Bronchial epithelial cell (primary cell): ENCODE results near the gene FBXL17. TPM values are rescaled to one million over a fixed set of nuclear protein-coding genes. Genes with fewer than 3 reads are reported as not detected.

ENCODE experiments used
- DNase-seq: peaks from one replicate; pipeline ENCODE4 v3.0.0-alpha.2; 2010; ENCODE audit warnings: low read depth
- FAIRE-seq: peaks from 2 replicates; lab custom pipeline; 2011; peaks lifted over from hg19 to GRCh38; lab: Jason Lieb, UNC
- H3K27me3 ChIP-seq: 2 replicates; pipeline ENCODE4 v1.5.1; 2011; ENCODE audit warnings: low read length; ENCODE audit not compliant: control insufficient read depth, insufficient read depth
- H3K36me3 ChIP-seq: 2 replicates; pipeline ENCODE4 v1.5.1; 2011; ENCODE audit warnings: low read length; ENCODE audit not compliant: control insufficient read depth, insufficient read depth
- H3K4me3 ChIP-seq: 2 replicates; pipeline ENCODE4 v1.5.1; 2011; ENCODE audit warnings: mild to moderate bottlenecking, low read depth, low read length, control low read depth
- total RNA-seq: library from RNA; depleted of rRNA; stranded (reverse); fragments of >200 nt; gene quantifications from 2 replicates; pipeline ENCODE4 v1.2.1, GENCODE V29; 2014
- TF ChIP-seq, protein P1 (sequence below): IDR thresholded peaks from 2 replicates; pipeline ENCODE4 v1.5.1; 2011; ENCODE audit warnings: mild to moderate bottlenecking, moderate library complexity, low read length, control low read depth, inconsistent platforms; ENCODE audit not compliant: insufficient read depth, severe bottlenecking

The FBXL17 gene
- total RNA-seq, 1 donor from 2014 or later = 6.6 TPM

DNA sequence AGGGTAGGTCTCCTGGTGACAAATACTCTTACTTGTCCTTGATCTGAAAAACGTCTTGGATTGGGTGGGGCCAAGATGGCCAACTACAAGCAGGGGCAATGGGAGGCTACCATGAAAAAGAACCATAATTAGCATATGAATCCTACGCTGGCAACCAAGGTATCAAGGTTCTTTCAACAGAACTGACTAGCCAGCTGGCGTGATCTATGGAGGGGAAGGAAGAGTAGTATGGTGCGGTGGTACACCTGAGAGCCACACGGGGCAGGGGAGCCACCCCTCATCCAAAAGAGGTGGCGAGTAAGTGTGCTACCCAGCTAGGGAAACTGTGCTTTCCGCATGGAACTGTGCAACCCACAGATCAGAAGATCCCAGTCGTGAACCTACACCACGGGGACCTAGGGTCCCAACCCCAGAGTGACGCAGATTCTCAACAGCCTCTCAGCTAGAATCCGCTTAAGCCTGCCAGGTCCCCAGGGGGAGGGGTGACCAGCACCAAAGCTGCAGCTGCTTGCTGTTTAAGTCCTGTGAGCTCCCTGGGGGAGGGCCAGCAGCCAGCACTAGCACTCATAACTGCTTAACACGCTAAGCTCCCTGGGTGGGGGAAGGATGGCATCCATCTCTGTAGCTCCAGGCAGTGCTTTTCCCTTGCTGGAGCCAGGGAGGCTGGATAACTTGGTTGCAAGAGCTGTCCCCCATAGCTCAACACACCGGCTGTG lies 334.8 kb downstream of the FBXL17 start:
- Histone ChIP-seq H3K36me3 (no peaks in the 10 kb centered on the region), H3K27me3 (no peaks in the 10 kb centered on the region), H3K4me3 (no peak overlapping the region)
- FAIRE-seq (no peak), DNase-seq (no peak)
- TF ChIP-seq, protein P1, sequence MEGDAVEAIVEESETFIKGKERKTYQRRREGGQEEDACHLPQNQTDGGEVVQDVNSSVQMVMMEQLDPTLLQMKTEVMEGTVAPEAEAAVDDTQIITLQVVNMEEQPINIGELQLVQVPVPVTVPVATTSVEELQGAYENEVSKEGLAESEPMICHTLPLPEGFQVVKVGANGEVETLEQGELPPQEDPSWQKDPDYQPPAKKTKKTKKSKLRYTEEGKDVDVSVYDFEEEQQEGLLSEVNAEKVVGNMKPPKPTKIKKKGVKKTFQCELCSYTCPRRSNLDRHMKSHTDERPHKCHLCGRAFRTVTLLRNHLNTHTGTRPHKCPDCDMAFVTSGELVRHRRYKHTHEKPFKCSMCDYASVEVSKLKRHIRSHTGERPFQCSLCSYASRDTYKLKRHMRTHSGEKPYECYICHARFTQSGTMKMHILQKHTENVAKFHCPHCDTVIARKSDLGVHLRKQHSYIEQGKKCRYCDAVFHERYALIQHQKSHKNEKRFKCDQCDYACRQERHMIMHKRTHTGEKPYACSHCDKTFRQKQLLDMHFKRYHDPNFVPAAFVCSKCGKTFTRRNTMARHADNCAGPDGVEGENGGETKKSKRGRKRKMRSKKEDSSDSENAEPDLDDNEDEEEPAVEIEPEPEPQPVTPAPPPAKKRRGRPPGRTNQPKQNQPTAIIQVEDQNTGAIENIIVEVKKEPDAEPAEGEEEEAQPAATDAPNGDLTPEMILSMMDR = no peak

DNA sequence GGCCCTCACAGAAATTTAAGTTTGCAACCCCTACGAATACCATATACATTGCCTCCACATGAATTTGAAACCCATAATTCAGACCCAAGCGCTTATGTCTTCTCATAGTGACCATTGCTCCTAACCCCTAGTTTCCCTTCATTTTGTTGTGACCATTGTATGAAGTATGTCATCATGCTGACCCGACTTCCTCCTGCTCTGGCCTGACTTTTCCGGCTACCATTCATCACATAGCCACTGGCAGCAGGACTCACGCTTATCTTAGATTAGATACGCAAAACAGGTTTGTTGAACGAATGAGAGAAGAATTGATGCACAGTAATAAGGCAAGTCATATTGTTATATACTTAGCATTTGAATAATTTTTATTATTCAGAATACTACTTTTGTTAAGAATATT lies 345.4 kb downstream of the FBXL17 start:
- DNase-seq (no peak), FAIRE-seq (no peak)
- H3K36me3 ChIP-seq = no peaks in the 10 kb centered on the region
- H3K27me3 ChIP-seq = no peaks in the 10 kb centered on the region
- TF ChIP-seq, protein P1 = no peak
- no peak overlapping the region for H3K4me3 ChIP-seq

DNA sequence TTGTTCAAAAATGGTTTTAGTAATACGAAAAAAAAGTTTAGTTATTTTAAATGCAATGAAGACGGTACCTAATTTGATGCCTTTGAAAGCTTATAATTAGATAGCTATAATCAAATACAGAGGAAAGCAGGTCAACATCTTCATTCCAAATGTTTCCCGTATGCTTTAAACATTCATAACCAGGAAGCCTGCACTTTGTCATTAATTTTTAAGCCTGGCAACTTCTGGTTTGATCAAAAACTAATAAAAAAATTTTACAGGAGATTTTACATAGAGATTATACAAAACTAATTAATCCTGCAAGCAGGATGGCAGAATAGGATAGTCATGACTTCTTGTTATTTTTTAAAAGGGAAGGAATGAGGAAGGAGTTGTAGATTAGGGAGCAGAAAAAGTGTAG lies 353.0 kb downstream of the FBXL17 start:
- FAIRE-seq = no peak
- H3K27me3 ChIP-seq = no peaks in the 10 kb centered on the region
- TF ChIP-seq, protein P1 = no peak
- H3K36me3 ChIP-seq = no peaks in the 10 kb centered on the region
- no peak overlapping the region for H3K4me3 ChIP-seq
- DNase-seq = no peak

DNA sequence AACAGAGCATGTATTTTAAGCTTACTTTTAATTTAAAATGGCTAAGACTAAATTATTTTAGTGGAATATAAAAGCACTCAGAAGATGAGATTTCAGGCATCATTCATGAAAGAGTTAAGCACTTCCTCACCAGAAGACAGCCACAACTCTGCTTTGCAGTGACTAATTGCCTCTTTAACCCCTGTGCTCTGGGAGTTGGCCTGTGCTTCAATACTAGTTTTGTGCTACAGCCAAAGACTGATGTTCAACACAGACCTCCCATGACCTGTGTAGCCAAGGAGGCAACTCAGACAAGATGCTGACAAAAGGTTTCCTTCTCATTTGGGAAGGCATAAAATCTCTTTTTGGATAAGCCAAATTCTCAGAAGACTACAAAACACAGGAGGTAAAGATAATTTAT lies 353.5 kb downstream of the FBXL17 start:
- TF ChIP-seq, protein P1 = no peak
- Histone ChIP-seq H3K36me3 (no peaks in the 10 kb centered on the region), H3K27me3 (no peaks in the 10 kb centered on the region), H3K4me3 (no peak overlapping the region)
- FAIRE-seq (no peak), DNase-seq (peak; percentile 1)

DNA sequence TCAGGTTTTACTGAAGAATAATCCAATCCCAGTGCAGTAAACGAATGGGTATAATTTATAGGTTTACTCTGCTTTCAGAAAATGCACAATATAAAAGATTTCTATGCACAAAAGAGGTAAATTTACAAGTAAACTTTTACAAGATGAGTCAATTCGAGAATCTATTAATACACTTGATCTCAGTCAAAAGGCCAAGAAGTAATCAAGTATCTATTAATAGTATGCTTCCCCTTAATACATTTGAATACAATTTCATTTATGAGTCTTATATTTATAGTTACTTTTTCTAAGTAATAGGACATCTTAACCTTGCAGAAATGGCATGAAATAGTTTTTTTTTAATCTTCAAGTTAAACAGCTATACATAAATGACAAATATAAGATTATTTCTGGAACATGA lies 355.9 kb downstream of the FBXL17 start:
- FAIRE-seq (no peak), DNase-seq (no peak)
- H3K36me3 ChIP-seq = no peaks in the 10 kb centered on the region
- H3K4me3 ChIP-seq = no peak overlapping the region
- H3K27me3 ChIP-seq = no peaks in the 10 kb centered on the region
- TF ChIP-seq, protein P1 = no peak

DNA sequence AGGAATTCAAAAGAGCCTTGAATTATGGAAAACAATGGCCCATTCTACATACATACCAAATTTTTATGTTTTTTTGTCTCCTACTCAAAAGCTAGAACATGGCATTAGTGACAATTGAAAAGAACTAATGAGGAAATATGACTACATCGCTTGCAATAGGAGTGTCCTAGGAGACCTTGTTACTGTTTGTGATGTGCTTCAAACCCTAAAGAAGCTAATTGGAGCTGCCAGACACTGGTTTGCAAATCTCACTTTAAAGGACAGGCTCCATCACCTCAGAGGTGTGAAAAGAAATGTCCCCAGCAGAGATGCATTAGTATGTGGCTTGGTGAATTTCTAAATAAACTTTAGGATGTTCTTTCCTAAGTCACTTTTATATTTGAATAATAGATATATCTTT lies 356.9 kb downstream of the FBXL17 start:
- FAIRE-seq (no peak), DNase-seq (no peak)
- Histone ChIP-seq H3K36me3 (no peaks in the 10 kb centered on the region), H3K4me3 (no peak overlapping the region), H3K27me3 (no peaks in the 10 kb centered on the region)
- TF ChIP-seq, protein P1 = no peak
